Measurements from ENCODE around the gene ELOVL1.
"Not testable (repeated sequence)": the region's sequence is repeated elsewhere in the genome, so short reads cannot be mapped to it uniquely, and the experiment has no call there.

ELOVL1 gene

GRCh38 chr1:43379476-43379875, 11.7 kb upstream of the ELOVL1 start:
- DNase-seq, result no peak

GRCh38 chr1:43377831-43378230, 10.0 kb upstream of the ELOVL1 start:
- DNase-seq, result no peak

- DNase-seq, result no peak
Measured at GRCh38 chr1:43376723-43377235, 9.0 kb upstream of the ELOVL1 start.

DNA sequence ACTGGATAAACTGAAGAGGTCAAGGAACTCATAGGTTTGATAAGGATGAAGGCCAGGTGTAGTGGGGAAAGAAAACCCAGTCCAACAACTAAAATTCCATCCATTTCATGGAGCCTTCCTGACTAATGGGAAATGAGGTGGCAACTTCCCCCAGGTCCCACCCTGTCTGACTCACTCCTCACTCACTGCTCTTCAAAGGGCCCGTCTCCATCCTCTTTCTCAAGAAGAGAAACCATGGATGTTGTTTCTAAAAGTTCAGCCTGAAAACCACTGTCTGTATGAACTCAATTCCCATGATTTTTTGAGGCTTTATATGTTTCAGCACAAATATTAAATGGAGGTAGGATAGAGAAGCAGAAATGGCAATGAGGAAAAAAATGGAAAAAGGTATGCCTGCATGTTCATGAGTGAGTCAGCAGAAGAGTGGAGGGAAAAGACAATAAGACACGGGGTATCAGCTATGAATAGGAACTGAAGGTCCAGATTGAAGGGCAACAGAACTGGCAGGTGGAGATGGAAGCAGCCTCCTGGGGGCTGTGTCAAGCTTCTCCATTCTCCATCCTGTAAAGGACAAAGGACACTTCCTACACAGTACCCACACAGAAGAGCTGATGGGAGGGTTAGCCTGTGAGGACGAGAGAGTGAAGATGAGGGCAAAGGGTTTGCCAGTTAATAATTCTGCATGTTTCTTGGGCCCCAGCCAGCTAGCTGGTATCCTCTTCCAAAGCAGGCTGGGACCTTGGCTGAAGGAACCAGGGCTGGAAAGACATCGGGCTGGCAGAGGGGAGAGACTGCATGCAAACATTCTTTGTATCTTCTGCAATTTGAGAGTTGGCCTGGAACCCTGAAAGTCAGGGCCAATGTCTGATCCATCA, 5.5 kb upstream of the ELOVL1 start:
- DNase-seq, result no peak

DNA sequence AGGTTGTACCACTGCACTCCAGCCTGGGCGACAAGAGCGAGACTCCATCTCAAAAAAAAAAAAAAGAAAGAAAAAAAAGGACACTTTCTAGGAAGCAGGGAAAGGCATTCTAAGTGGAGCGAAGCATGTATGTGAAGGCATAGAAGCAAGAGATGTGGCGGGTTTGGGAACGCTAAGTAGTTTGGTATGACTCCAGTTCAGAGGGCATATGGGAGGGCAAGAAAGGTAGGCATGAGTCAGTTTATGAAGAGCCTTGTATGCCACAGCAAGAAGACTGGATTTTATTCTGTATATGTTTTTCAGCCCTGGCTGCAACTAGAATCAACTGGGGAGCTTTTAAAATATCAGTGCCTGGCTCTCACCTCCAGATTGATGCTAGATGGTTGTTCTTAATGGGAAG, 4.4 kb upstream of the ELOVL1 start:
- no peak for DNase-seq

DNA sequence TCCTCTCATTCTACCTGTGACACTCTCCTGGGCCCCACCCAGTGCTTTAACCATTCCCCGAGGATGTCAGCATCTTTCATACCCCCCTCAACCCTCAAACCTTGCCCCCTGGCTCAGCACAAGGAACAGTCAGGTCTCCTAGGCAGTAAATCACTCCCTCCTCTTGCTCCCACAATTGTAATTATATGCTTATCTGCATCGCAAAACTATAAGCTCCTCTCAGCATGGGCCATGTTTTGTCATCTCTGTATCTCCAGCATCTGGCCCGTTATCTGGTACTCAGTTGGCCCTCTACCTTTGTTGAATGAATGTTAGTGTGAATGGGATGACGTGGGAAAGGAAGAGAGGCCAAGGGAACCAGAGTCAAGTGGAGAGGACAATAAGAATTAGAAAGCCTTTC, 2.8 kb upstream of the ELOVL1 start:
- no peak for DNase-seq

- DNase-seq, result not testable (repeated sequence)
Measured at GRCh38 chr1:43369779-43370178, 2.0 kb upstream of the ELOVL1 start.

- DNase-seq, result no peak
Measured at GRCh38 chr1:43368646-43369020, 822 bp upstream of the ELOVL1 start.

DNA sequence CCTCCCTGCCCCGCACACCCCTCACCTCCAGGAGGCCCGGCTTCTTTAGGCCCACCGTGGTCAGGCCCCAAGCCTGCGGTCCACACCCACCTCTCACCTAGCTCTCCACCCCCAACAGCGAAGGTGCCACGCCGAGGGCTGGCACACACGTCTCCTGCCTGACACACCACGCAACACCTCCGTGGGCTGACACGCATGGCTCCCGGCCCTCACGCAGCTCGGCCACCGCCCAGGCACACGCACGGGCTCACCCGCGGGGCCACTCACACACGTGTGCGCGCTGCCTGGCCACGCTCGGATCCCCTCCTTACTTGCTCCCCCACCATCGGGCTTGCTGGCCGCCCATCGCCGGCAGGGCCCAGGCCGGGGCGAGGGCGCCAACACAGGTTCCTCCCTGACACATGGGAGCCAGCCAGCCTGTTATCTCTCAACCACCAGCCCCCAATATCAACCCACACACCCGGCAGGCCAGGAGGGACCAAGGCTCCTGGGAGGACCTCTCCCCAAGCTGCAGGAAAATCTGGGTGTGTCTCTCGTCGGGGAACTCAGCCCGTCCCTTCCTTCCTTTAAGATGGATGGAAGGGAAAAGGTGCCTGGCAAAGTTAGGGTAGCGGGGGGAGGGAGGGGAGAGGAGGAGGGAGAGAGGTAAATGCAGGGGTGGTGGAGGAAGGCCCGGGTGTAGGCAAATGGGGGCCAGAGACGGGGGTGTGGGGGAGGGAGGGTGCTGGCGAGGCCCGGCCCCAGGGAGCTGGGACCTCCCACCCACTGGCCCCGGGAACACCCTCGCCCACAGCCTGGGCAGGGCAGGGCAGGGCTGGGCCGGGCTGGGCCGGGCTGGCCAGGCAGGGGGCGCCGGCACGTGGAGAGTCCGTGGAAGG, 546 bp downstream of the ELOVL1 start:
- peak; percentile 22 for DNase-seq

- DNase-seq, result no peak
Measured at GRCh38 chr1:43366601-43367025, 1.2 kb downstream of the ELOVL1 start.

DNA sequence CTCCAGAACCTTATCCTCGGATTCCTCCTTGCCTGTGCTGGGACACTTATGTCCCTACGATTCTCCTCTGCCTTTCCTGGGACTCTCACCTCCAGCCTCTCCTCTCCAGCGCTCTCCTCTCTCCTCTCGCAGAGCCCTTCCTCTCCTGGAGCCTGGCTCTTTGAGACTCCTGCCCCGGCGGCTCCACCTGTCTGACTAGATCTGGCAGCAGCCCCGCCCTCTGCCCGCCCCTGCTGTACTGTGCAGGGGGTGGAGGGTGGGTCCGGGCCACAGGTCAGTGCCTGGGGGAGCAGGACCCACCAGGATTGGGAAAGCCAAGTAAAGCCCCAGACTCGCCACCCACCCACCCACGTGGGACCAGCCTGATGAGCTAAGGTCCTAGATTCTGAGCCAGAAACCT, 1.6 kb downstream of the ELOVL1 start:
- DNase-seq, result no peak

DNA sequence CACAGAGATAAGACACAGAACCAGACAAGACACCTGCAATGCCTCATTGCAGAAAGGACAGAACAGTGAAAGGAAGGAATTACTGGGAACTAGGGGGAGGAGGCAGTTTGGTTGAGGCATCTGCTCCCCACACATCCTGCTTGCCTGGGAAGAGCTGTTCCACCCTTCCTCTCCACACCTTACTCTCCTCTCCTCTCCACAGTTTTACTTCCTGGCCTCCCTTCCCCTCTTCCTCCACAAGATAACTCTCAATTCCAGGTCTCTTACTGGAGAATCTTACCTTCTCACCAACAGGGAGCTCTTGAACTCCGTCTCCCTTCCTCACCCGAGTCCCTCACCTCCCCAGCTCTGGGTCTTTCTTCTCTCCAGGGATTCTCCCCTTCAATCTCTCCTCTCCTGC, 2.1 kb downstream of the ELOVL1 start:
- no peak for DNase-seq

GRCh38 chr1:43363935-43364525, 3.8 kb downstream of the ELOVL1 start:
- no peak for DNase-seq

- no peak for DNase-seq
Measured at GRCh38 chr1:43363283-43363934, 4.4 kb downstream of the ELOVL1 start.

DNA sequence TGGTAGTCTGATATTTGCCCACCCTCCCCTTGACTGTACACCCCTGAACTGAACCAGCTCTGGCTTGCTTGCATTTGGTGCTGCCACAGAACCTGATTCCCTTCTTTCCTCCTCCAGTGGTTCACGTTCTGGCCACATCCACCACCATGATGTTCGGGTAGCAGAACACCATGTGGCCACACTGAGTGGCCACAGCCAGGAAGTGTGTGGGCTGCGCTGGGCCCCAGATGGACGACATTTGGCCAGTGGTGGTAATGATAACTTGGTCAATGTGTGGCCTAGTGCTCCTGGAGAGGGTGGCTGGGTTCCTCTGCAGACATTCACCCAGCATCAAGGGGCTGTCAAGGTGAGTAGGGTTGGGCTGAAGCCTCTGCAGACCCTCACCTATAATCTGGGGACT, 7.2 kb downstream of the ELOVL1 start:
- DNase-seq, result no peak

- no peak for DNase-seq
Measured at GRCh38 chr1:43359696-43360095, 8.1 kb downstream of the ELOVL1 start.

- peak; percentile 97 for DNase-seq
Measured at GRCh38 chr1:43358746-43359693, 8.8 kb downstream of the ELOVL1 start, which contains the start of gene CDC20. Gene CDC20, plus strand, starts transcription at chr1:43358981. Its CDS starts 235 bp downstream, at chr1:43359216.

DNA sequence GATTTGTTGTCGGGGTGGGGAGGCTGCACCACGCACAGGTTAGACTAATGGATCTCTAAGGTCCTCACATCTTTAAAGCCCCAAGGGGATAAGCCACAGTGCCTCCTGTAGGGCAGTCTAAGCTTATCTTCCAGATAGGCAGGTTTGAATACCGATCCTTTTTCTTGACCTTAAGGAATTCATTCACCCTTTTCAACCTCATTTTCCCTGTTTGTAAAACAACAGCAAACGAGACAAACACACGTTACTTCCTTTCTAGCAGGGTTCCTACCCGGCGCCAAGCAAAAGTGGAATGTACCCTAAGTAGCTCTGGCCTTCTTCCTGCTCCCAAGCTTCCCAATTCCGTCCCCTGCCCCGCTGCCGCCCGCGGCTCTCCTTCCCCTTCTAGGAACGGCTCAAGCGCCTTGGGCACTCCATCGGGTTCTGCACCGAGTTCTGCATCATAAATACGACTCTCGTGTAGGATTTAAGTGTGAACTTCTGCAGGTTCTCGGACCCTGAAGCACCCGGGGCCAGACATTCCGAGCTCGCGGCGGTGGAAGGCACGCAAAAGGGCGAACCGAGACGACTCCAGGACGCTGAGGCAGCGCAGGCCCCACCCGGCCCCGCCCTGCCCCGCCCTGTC, 9.6 kb downstream of the ELOVL1 start:
- peak; percentile 40 for DNase-seq

DNA sequence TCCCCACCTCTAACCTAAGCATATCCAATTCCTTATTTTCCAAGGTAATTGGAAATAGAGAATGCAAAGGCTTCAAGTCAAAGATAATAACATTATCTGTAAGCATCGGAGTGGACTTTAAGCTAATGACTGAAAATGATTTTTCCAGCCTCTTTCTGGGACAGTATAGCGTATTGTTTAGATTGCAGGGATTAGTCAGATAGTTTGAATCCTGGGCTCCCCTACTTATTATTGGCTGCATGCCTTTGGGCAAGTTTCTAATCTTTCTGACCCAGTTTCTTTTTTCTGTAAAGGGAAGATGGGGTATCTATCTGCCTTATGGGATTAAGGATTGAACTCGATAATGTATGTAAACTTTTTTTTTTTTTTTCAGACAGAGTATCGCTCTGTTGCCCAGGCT, 10.6 kb downstream of the ELOVL1 start:
- DNase-seq, result no peak

DNA sequence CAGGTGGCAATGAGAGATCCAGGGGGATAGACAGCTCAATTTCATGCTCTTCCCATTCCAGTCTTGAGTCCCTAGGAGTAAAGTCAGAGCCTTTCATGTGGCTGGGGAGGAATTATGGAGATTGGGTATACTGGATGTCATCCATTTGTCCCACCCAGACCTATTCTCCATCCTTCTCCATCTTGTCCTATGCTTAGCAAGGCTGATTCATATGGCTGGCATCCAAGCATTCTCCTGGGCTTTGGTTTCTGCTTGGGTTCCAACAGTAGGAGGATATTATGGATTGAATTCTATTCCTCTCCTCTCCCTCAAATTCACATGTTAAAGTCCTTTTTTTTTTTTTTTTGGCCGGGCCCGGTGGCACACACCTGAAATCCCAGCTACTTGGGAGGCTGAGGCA, 12.9 kb downstream of the ELOVL1 start:
- no peak for DNase-seq

GRCh38 chr1:43354471-43354870, 13.3 kb downstream of the ELOVL1 start:
- no peak for DNase-seq
